ENCODE measurements around the gene ASXL1.
A peak's percentile ranks its signal among the peaks of the same experiment; 100 is the strongest.

The ASXL1 gene

DNA sequence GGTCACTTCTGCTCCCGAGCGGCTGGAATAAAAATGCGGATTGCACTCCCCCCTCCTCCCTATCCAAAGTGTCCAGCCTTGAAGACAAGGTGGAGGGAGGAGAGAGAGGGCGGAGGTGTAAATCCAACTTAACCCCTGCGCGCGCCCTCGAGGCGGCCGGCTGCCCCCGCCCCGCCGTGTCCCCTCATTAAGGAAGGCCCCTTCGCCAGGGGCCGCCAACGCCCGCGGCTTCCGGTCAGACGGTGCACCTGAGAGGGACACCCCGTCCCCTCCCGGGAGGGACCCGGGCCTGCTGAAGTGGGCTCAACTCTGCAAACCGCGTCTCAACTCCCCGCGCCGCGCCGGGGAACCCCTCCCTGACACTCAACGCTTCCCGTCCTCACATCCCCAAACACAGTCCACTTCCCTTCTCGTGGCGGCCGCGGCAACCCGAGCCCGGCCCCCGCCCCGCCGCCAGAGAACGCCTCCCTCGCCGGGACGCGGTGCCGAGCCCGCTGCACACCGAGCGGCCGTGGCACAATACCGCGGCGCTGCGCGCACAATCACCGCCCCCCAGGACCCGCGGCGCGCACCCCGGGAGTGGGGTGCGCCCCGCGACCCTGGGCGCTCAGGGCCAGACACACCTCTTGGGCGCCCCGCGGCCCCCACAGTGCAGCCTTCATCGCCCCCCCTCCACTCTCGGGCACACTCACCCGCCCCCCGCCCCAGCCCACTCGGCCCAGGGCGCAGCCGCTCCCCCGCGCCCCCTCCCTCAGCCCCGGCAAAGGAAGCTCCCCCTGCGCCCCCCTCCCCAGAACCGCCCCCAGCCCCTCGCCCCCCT is 124.5 kb downstream of the ASXL1 start:
- no peak for DNase-seq

DNA sequence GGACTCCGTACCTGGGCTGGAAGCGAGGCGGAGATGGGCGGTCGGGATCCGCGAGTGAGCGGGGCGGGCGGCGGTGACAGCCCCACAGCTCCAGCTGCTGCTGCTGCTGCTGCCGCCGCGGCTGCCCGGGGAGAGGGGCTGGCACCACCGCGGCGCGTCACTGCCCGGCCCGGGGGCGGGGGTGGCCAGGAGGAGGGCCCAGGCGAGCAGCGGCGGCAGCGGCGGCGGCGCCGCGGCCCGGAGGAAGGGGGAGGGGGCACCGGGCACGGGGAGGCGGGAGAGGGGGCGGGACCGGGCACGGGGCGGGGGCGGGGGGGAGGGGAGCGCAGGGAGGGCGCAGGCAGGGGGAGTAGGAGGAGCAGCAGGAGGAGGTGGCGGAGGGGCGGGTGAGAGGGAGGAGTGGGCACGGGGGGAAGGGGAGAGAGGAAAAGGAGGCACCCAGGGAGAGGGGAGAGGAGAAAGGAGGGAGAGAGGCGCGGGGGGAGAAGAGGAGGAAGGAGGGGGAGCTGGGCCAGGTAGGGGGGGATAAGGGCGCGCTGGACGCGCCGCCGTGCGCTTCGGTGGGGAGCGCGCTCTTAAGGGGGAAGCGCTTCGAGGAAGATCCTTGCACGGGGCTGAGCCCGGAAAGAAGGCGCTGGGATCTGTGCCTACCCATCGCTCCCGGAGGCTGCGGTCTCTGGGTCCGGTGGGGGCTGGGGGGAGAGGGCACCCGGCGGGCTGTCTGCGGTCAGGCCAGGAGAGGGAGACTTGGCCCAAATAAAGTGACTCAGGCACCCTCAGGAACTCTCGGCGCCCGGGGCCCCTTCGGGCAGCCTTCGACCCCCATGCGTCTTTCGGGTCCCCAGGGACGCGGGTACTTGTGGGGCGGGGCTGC is 125.5 kb downstream of the ASXL1 start:
- peak; percentile 86 for DNase-seq

DNA sequence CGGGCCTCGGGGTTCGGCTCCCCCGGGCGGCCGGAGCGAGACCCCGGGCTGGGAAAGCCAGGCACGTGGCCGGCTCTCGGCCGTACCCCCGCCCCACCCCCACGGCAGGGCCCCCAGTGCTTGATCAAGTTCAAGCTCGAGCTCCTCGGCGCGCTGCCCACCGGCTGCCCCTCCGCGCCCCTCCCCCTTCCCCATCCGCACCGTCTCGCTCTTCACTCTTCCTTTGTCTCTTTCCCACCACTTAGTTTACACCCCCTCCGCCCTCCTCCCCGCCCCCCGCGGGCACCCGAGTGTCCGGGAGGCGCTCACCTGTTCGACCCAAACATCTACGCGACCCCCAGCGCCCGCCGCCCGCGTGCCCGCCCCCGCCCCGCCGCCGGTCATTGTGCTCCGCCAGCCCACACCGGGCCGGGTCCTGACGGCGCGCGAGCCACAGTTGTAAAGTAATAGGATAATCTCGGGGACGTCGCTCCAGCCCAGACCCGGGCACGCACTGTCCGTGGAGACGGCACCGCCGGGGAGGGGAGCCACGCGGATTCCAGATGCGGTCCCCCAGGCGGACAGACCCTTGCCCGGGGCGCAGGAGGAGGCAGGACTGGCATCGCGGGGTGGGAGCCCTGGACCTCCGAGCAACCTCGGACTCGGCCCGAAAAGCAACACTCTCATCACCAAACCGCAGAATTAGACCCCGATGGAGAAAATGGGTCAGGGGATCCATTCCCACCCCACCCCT is 126.3 kb downstream of the ASXL1 start:
- peak; percentile 19 for DNase-seq

DNA sequence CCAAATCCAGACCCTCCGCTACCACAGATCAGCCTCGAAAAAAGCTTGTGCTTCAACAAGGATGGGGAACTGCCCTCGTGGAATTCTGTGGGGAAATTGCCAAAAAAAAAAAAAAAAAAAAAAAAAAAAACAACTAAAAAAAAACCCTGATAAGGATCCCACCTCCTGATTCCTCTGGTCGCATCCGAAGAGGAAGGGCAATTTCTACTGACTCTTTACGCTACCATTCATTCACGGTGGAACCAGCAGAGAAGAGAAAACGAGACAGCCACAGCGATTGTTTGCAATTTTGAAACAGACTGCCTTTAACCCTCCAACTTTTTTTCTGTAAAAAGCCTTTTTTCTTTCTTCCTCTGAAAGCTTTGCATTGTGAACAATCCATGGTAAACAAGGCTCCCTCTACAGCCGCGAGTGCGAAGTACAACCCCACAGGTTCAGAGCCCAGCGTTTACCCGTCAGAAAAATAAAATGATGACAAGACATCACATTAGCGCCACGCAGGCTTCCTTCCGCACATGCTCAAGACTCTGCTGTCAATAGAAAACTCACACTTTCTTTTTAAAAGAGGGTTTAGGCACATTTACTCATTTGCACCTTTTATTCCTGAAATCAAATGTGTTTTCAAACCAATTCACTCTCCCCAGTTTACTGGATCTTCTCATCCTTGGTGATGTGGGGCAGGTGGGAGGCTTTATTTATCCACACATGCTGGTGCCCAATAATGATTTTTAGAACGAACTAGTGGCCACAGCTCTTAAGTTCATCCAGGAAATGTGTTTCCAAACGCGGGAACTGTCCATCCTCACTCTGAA is 127.0 kb downstream of the ASXL1 start:
- DNase-seq: peak; percentile 44

DNA sequence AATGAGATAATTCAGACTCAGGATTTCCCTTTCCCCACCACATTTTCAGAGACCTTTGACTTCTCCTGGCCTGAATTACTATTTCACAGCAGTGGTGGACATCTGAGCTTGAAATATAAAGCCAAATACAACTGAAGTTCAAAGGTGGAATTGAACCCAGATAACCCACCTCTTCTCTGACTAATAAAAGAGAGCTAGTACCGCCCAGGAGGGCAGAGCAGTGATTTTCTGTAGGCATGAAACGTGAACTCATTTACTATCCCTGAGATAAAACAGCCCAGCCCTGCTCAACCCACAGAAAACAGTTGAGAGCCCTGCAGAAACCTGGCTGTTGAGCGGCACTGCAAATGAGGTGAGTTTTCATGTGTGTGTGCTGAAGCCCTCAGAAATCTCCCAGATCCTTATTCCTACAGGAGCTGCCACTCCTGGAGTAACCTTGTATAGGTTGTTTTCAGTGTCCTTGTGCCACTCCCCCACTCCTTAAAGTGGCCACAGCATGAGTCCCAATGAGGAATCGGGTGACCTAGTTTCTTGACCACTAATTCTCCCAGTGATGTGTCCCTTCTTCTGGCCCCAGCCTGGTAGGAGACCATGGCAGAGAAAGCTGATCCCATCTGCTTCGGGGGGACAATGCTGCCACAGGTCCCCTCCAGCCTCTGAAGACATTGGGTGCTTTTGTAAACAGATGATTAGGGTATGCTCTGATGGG is 127.8 kb downstream of the ASXL1 start:
- no peak for DNase-seq

DNA sequence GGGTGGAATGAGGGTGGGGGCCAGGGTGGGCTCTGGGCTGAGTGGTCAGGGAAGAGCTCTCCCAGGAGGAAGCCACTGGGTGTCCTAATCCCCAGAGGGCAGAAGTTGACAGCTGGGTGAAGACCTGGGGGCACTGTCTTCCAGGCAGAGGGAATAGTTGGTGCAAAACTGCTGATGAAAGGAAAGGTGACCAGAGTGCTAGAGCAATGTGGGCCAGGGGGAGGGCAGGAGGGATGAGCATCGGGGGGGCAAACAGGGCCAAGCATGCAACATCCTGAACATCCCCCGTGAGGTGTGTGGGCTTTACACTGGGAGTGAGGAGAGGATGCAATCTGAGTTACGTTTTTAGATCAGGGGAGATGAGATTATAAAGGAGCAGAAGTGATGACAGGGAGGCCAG is 129.2 kb downstream of the ASXL1 start:
- no peak for DNase-seq

DNA sequence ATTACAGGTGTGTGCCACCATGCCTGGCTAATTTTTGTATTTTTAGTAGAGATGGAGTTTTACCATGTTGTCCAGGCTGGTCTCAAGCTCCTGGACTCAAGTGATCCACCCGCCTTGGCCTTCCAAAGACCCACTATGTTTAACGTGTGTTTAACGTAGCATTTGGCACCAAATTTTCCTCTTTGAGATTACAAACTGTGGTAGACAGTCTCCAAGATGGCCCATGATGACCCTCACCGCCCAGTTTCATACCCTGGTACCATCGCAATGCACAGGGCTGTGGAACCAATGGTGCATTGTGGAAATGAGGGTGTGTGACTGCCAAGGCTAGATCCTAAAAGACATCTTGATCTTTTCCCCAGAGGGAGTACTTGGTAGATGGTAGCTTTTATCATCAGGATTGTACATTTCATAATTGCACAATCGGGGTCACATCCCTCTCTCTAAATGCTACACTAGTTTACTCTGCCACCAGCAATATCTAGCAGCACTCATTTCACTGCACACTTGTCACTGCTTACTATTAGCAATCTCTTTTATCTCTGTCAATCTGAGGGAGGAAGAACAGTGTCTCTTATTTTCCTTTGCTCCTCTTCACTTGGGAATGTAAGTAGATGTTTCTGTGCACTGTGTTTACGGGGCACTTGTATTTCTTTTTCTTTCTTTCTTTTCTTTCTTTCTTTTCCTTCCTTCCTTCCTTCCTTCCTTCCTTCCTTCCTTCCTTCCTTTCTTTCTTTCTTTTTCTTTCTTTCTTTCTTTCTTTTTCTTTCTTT is 130.1 kb downstream of the ASXL1 start:
- no peak for DNase-seq

All from NCI-H2029 (cell line).